ENCODE data around the gene ITFG1. TPM values are rescaled to one million over a fixed set of nuclear protein-coding genes. Genes with fewer than 3 reads are reported as not detected.
"Not testable (repeated sequence)": the region's sequence is repeated elsewhere in the genome, so short reads cannot be mapped to it uniquely, and the experiment has no call there.

ITFG1 gene
- total and polyA plus RNA-seq, 7 donors = 12.0 to 59.3 (median 36.0) TPM

- intact Hi-C loops (cut with DNase I) = no loop called here
- WGBS, 2 donors = 96 to 98% methylated on average over 7 of the region's 7 CpGs
- H3K9me3 ChIP-seq = no peaks in the 10 kb centered on the region
- H3K4me3 ChIP-seq = no peak overlapping the region
- no peaks in the 10 kb centered on the region for H3K4me1 ChIP-seq
- TF ChIP-seq POLR2A (IDR thresholded peaks at IDR 0.05) (no peak), EP300 (IDR thresholded peaks at IDR 0.05) (no peak), CTCF (IDR thresholded peaks at IDR 0.05) (no peak), POLR2AphosphoS5 (IDR thresholded peaks at IDR 0.05) (no peak)
- no peak overlapping the region for H3K27ac ChIP-seq
- no peak for DNase-seq
- H3K36me3 ChIP-seq = peaks cover 0 to 17% (median 0%) of the 10 kb centered on the region in 4 donors
- H3K27me3 ChIP-seq = no peaks in the 10 kb centered on the region
Observed at GRCh38 chr16:47228241-47228640, 232.6 kb downstream of the ITFG1 start.

DNA sequence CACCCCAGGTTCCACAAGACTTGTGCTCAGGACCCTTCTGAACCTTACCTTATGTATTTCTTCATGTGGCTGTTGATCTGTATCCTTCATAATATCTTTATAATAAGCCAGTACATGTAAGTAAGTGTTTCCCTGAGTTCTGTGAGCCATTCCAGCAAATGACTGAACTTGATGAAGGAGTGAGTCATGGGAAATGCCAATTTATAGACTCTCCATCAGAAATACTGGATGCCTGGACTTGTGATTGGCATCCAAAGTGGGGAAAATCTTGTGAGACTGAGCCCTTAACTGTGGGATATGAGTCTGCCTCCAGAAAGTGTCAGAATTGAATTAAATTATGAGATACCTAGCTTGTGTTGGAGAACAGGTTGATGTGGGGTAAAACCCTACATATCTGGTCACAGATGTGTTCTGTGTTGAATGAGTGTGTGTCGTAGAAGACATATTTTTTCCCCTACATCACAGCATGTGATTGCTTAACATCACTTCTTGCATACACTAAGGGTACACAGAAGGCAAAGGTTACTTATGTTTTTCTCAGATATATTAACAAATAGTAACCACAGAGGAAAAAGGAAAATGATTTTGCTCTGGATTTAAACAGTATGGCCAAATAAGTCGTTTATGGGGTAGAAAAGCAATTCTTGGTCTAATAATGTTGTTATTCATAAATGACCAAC is 247.0 kb downstream of the ITFG1 start:
- 96% methylated on average over 2 of the region's 2 CpGs for WGBS, 2 donors
- intact Hi-C loops (cut with DNase I) = no loop called here
- DNase-seq = no peak
- Histone ChIP-seq H3K27me3 (no peaks in the 10 kb centered on the region), H3K4me1 (no peaks in the 10 kb centered on the region), H3K9me3 (peaks cover 0 to 4% (median 0%) of the 10 kb centered on the region in 4 donors), H3K27ac (no peak overlapping the region), H3K36me3 (peaks cover 0 to 41% (median 10%) of the 10 kb centered on the region in 4 donors), H3K4me3 (no peak overlapping the region)
- no peak for TF ChIP-seq POLR2A (IDR thresholded peaks at IDR 0.05)
- no peak for TF ChIP-seq EP300 (IDR thresholded peaks at IDR 0.05)
- no peak for TF ChIP-seq POLR2AphosphoS5 (IDR thresholded peaks at IDR 0.05)
- no peak for TF ChIP-seq CTCF (IDR thresholded peaks at IDR 0.05)

GRCh38 chr16:47211218-47211617 is 249.6 kb downstream of the ITFG1 start:
- Histone ChIP-seq H3K27me3 (no peaks in the 10 kb centered on the region), H3K9me3 (no peaks in the 10 kb centered on the region), H3K4me1 (no peaks in the 10 kb centered on the region), H3K27ac (no peak overlapping the region), H3K36me3 (peaks cover 0 to 14% (median 0%) of the 10 kb centered on the region in 4 donors), H3K4me3 (no peak overlapping the region)
- DNase-seq = no peak
- no peak for TF ChIP-seq POLR2AphosphoS5 (IDR thresholded peaks at IDR 0.05)
- no peak for TF ChIP-seq CTCF (IDR thresholded peaks at IDR 0.05)
- TF ChIP-seq POLR2A (IDR thresholded peaks at IDR 0.05) = no peak
- TF ChIP-seq EP300 (IDR thresholded peaks at IDR 0.05) = no peak
- 91 to 93% methylated on average over 4 of the region's 4 CpGs for WGBS, 2 donors
- intact Hi-C loops (cut with DNase I) = no loop called here

DNA sequence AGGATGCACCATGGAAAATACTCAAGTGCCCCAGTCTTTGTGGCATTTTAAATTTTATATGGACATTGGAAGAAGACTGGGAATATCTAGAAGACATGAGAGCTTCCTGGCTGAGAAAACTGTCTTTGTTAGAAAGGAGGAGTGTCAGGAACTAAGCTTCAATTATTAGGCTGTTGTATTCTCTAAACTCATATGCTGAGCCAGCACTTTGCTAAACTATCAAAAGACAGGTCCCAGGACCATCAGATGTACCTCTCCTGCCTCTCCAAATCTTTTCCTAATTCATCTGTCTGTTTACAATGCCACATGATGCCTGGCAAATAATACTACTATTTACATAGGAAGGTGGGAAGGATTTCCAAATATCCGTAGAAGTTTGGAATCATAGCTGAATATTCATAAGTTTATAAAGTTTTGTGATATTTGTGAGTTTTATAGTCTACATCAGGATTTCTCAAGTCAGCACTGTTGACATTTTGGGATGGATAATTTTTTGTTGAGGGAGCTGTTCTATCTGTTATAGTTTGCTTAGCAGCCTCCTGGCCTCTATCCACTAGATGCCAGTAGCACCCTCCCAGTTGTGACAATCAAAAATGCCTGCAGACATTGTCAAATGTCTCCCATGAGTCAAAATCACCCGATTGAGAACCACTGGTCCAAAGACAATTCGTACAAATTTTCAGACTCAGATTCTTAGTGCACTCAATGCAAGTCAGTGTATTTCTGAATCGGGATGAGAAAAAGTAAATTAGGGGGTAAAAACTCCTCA is 255.9 kb downstream of the ITFG1 start:
- H3K36me3 ChIP-seq = no peaks in the 10 kb centered on the region
- H3K27me3 ChIP-seq = no peaks in the 10 kb centered on the region
- WGBS, 2 donors = 77 to 83% methylated on average over 4 of the region's 4 CpGs
- H3K9me3 ChIP-seq = no peaks in the 10 kb centered on the region
- no peak for TF ChIP-seq POLR2AphosphoS5 (IDR thresholded peaks at IDR 0.05)
- TF ChIP-seq CTCF (IDR thresholded peaks at IDR 0.05) = no peak
- no peak for TF ChIP-seq POLR2A (IDR thresholded peaks at IDR 0.05)
- no peak for TF ChIP-seq EP300 (IDR thresholded peaks at IDR 0.05)
- intact Hi-C loops (cut with DNase I) = no loop called here
- DNase-seq = no peak
- no peak overlapping the region for H3K27ac ChIP-seq
- no peak overlapping the region for H3K4me3 ChIP-seq
- peaks cover 0 to 3% (median 0%) of the 10 kb centered on the region in 4 donors for H3K4me1 ChIP-seq

DNA sequence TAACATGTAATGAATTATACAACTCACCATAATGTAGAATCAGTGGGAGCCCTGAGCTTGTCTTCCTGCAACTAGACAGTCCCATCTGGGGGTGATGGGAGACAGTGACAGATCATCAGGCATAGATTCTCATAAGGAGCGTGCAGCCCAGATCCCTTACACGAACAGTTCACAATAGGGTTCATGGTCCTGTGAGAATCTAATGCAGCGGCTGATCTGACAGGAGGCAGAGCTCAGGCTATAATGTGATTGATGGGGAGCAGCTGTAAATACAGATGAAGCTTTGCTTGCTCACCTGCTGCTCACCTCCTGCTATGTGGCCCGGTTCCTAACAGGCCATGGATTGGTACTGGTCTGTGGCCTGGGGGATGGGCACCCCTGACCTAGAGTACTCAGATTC is 257.4 kb downstream of the ITFG1 start:
- DNase-seq; H3K4me1 ChIP-seq; H3K27ac ChIP-seq; H3K9me3 ChIP-seq; H3K27me3 ChIP-seq; H3K4me3 ChIP-seq; H3K36me3 ChIP-seq; intact Hi-C loops (cut with DNase I): not testable (repeated sequence)
- 91% methylated on average over 4 of the region's 4 CpGs for WGBS, 2 donors
